Stimulated activated memory B cell treated with anti-CD40 and anti-IgM and Interleukin-4, amounts not matched to agents 10 μg/mL and 1 μg/mL and 100 μg/mL, for 72 hours (primary cell): ENCODE data around the gene MAD1L1.

Source experiments
- ATAC-seq: fragments of 150-1000 bp; cut with Tn5 transposase; 2 replicates; pipeline ENCODE4 v1.10.0; 2021
- H3K27ac Mint-ChIP-seq: one replicate; pipeline ENCODE4 v1.8.0; 2022; ENCODE audit warnings: mild to moderate bottlenecking, mixed read lengths
- H3K27me3 Mint-ChIP-seq: one replicate; pipeline ENCODE4 v1.8.0; 2022; ENCODE audit warnings: mixed read lengths
- H3K36me3 Mint-ChIP-seq: one replicate; pipeline ENCODE4 v1.8.0; 2022; ENCODE audit warnings: mixed read lengths
- H3K4me1 Mint-ChIP-seq: one replicate; pipeline ENCODE4 v1.8.0; 2022; ENCODE audit warnings: mixed read lengths
- H3K4me3 Mint-ChIP-seq: one replicate; pipeline ENCODE4 v1.8.0; 2022; ENCODE audit warnings: mild to moderate bottlenecking, moderate library complexity, mixed read lengths
- H3K9me3 Mint-ChIP-seq: one replicate; pipeline ENCODE4 v1.8.0; 2022; ENCODE audit warnings: mixed read lengths

The MAD1L1 gene

DNA sequence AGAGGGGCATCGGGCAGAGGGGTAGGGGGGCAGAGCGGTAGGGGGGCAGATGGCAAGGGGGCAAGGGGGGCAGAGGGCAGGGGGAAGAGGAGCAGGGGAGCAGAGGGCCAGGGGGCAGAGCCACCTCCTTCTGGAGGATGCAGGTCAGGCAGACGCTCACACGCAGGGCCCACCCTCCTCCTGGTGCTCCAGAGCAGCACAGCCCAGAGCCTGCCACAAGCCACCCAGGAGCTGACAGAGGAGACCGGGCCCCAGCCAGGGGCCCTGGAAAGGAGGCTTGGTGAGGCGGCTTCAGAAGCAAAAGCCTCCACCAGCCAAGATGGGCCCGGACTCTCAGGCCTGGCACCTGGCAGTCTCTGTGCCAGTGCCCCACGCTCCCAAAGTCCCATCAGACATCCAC is 13.1 kb downstream of the MAD1L1 start:
- H3K4me1 Mint-ChIP-seq: no peaks in the 10 kb centered on the region
- no peak overlapping the region for H3K27ac Mint-ChIP-seq
- ATAC-seq: no peak
- no peaks in the 10 kb centered on the region for H3K9me3 Mint-ChIP-seq
- H3K27me3 Mint-ChIP-seq: no peaks in the 10 kb centered on the region
- H3K36me3 Mint-ChIP-seq: peaks cover 84% of the 10 kb centered on the region
- H3K4me3 Mint-ChIP-seq: no peak overlapping the region

GRCh38 chr7:2219136-2219535 is 13.6 kb downstream of the MAD1L1 start:
- Mint-ChIP-seq H3K27me3 (no peaks in the 10 kb centered on the region), H3K36me3 (peaks cover 81% of the 10 kb centered on the region), H3K4me1 (no peaks in the 10 kb centered on the region), H3K9me3 (no peaks in the 10 kb centered on the region), H3K27ac (no peak overlapping the region), H3K4me3 (no peak overlapping the region)
- ATAC-seq: no peak

DNA sequence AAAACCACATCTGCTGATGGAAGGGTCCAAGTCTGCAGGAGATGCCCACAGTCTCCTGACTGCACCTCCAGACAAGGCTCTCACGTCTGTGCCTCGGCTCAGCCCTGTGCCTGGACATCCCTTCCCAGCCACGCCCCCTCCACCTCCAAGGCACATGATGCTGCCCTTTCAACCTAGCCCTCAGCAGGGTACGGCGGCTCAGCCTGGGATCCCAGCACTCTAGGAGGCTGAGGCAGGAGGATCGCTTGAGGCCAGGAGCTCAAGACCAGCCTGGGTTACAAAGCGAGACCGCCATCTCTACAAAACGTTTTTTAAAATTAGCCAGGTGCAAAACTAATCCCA is 14.3 kb downstream of the MAD1L1 start:
- H3K36me3 Mint-ChIP-seq: peaks cover 84% of the 10 kb centered on the region
- no peak overlapping the region for H3K27ac Mint-ChIP-seq
- ATAC-seq: no peak
- H3K27me3 Mint-ChIP-seq: no peaks in the 10 kb centered on the region
- H3K4me3 Mint-ChIP-seq: no peak overlapping the region
- H3K9me3 Mint-ChIP-seq: no peaks in the 10 kb centered on the region
- no peaks in the 10 kb centered on the region for H3K4me1 Mint-ChIP-seq

DNA sequence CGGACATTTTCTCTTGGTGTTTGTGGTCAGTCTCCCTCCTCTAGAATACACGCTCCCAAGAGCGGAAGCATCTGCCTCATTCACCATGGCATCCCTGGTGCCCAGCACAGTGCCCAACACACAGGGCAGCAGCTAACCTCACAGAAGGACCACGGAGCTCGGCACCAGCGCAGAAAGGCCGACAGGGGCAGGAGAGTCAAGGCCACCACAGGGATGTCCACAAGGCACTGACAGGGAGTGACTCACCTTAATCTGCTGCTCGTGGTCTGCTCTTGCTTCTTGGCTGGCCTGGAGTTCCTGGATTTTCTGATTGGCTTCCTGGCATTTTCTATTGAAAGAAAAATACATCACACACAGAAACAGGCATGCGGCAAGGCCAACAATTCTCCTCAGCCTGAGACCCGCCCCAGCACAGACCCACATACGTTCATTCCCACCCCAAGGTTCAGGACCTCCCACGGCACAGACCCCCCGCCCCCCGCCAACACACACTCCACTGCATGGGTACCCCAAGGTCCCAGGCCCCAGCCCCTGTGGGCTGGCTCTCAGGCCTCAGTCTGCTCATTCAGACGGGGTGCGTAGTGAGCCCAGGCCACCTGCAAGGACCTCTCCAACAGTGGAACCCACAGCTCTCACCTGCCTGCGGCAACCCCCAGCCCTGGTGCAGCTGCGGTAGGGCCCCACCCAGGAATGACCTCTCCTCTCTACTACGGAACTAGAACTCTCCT is 14.9 kb downstream of the MAD1L1 start:
- no peak overlapping the region for H3K27ac Mint-ChIP-seq
- no peaks in the 10 kb centered on the region for H3K27me3 Mint-ChIP-seq
- no peaks in the 10 kb centered on the region for H3K4me1 Mint-ChIP-seq
- H3K36me3 Mint-ChIP-seq: peaks cover 85% of the 10 kb centered on the region
- no peak for ATAC-seq
- H3K4me3 Mint-ChIP-seq: no peak overlapping the region
- H3K9me3 Mint-ChIP-seq: no peaks in the 10 kb centered on the region

- no peak overlapping the region for H3K4me3 Mint-ChIP-seq
- no peak for ATAC-seq
- H3K4me1 Mint-ChIP-seq: no peaks in the 10 kb centered on the region
- H3K9me3 Mint-ChIP-seq: no peaks in the 10 kb centered on the region
- no peak overlapping the region for H3K27ac Mint-ChIP-seq
- peaks cover 85% of the 10 kb centered on the region for H3K36me3 Mint-ChIP-seq
- H3K27me3 Mint-ChIP-seq: no peaks in the 10 kb centered on the region
Measured at GRCh38 chr7:2217206-2217605, 15.5 kb downstream of the MAD1L1 start.

DNA sequence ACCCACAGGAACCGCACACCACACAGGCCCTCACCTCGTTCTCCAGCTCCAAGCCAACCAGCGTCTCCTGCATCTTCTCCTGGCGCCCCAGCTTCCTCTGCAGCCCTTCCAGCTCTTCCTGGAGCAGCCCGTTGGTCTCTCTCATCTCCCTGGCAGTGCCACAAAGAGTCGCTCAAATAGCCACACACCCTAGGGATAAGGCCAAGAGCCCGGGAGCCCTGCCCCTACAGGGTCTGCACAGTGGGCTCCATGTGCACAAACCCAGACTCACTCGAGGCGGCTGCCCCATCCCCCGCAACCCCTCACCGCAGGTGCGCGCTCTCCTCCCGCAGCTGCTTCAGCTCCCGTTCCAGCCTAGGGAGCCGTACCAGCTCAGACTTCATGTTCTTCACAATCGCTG is 16.9 kb downstream of the MAD1L1 start:
- H3K4me1 Mint-ChIP-seq: peaks cover 8% of the 10 kb centered on the region
- no peaks in the 10 kb centered on the region for H3K9me3 Mint-ChIP-seq
- no peaks in the 10 kb centered on the region for H3K27me3 Mint-ChIP-seq
- ATAC-seq: no peak
- H3K27ac Mint-ChIP-seq: no peak overlapping the region
- no peak overlapping the region for H3K4me3 Mint-ChIP-seq
- peaks cover 88% of the 10 kb centered on the region for H3K36me3 Mint-ChIP-seq

DNA sequence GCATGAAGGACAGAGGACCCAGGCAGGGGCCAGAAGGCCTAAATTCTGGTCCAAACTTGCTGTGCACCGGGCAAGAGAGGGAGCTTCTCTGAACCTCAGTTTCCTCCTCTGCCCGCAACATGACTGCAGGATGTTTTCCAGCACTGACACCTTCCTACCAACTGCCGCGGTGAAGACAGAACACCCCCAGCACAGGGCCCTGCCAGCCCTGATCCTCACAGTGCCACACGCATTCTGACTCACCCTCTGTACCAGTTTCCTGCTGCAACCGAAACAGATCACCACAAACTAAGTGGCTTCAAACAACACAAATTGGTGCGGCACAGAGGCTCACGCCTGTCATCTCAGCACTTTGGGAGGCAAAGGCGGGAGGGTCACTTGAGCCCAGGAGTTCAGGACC is 18.1 kb downstream of the MAD1L1 start:
- no peaks in the 10 kb centered on the region for H3K9me3 Mint-ChIP-seq
- ATAC-seq: no peak
- no peaks in the 10 kb centered on the region for H3K27me3 Mint-ChIP-seq
- peaks cover 82% of the 10 kb centered on the region for H3K36me3 Mint-ChIP-seq
- no peak overlapping the region for H3K4me3 Mint-ChIP-seq
- peaks cover 20% of the 10 kb centered on the region for H3K4me1 Mint-ChIP-seq
- no peak overlapping the region for H3K27ac Mint-ChIP-seq

- Mint-ChIP-seq H3K9me3 (no peaks in the 10 kb centered on the region), H3K4me1 (peaks cover 29% of the 10 kb centered on the region), H3K27ac (no peak overlapping the region), H3K36me3 (peaks cover 78% of the 10 kb centered on the region), H3K27me3 (no peaks in the 10 kb centered on the region), H3K4me3 (no peak overlapping the region)
- no peak for ATAC-seq
Measured at GRCh38 chr7:2213551-2214215, 19.1 kb downstream of the MAD1L1 start.

DNA sequence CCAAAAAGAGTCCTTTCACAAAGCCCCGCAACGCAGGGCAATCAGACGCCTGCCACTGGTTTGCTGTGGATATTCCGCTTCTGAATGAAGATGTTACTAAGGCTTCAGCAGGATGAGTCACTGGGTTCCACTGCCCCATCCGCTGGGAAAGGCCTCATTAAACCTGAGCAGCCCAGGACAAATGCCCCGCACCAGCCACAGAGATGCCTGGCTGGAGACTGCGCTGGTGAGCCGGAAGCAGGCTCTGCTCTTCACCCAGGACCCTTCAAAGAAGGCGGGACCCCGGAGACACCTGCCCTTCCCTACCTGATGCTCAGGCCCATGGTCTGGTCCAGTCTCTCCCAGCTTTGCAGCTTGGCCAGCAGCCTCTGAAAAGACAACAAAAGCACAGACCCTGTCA is 19.8 kb downstream of the MAD1L1 start:
- ATAC-seq: no peak
- Mint-ChIP-seq H3K36me3 (peaks cover 77% of the 10 kb centered on the region), H3K27me3 (no peaks in the 10 kb centered on the region), H3K4me1 (peaks cover 37% of the 10 kb centered on the region), H3K4me3 (no peak overlapping the region), H3K27ac (peak overlapping the region; percentile 3), H3K9me3 (no peaks in the 10 kb centered on the region)

DNA sequence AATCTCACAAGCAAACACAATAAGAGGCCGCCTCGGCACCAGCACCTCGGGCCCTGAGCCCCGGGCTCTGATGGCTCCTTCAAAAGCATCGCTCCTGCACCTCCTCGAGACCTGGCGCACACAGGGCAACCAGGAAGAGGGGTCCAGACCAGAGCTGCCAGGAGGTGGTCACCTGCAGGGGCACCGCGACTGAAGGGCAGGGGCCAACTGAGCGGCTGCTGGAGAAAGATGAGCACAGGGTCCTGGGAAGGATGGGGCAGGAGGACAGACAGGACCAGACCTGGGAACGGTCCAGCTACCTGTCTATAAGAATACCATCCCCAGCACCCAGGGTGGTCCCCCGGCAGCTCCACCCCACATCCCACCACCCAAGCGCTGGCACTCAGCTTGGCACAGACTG is 20.8 kb downstream of the MAD1L1 start:
- Mint-ChIP-seq H3K27ac (peak overlapping the region; percentile 93), H3K4me1 (peaks cover 45% of the 10 kb centered on the region), H3K9me3 (no peaks in the 10 kb centered on the region), H3K36me3 (peaks cover 77% of the 10 kb centered on the region), H3K4me3 (no peak overlapping the region), H3K27me3 (no peaks in the 10 kb centered on the region)
- no peak for ATAC-seq

DNA sequence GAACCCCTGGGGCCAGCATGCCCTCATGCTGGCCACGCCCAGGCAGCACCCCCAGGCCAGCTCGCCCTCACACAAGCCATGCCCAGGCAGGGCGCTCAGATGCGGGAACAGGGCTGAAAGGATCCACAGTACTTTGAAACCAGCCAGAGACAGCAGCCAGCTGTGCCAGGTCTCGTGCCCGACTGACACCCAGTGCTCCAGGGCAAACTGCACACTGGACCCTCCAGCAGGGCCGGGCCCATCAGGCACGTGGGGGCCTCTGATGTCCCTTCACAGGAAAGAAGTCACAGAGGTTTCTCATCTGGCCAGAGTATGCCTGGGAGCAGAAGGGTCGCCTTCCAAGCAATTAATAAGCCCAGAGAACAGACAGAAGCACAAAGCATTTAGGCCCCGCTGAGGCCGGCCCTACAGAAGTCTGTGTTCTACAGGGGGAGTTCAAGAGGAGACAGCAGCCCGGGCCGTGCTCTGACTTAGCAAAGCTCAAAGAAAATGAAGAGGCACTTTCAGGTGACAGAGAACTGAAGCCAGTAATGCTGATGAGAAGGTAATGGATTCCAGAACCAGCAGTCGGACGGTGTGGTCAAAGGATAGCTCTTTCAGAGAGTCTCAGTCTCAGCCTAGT is 21.4 kb downstream of the MAD1L1 start:
- H3K27ac Mint-ChIP-seq: peak overlapping the region; percentile 93
- H3K36me3 Mint-ChIP-seq: peaks cover 71% of the 10 kb centered on the region

GRCh38 chr7:2210551-2211258 is 22.0 kb downstream of the MAD1L1 start:
- ATAC-seq: no peak
- no peak overlapping the region for H3K4me3 Mint-ChIP-seq
- no peaks in the 10 kb centered on the region for H3K9me3 Mint-ChIP-seq
- peak overlapping the region; percentile 93 for H3K27ac Mint-ChIP-seq
- no peaks in the 10 kb centered on the region for H3K27me3 Mint-ChIP-seq
- peaks cover 67% of the 10 kb centered on the region for H3K36me3 Mint-ChIP-seq
- peaks cover 45% of the 10 kb centered on the region for H3K4me1 Mint-ChIP-seq

More for the DNA sequence above, 21.4 kb downstream of the MAD1L1 start:
- Mint-ChIP-seq H3K4me1 (peaks cover 45% of the 10 kb centered on the region), H3K4me3 (no peak overlapping the region), H3K27me3 (no peaks in the 10 kb centered on the region), H3K9me3 (no peaks in the 10 kb centered on the region)
- no peak for ATAC-seq

DNA sequence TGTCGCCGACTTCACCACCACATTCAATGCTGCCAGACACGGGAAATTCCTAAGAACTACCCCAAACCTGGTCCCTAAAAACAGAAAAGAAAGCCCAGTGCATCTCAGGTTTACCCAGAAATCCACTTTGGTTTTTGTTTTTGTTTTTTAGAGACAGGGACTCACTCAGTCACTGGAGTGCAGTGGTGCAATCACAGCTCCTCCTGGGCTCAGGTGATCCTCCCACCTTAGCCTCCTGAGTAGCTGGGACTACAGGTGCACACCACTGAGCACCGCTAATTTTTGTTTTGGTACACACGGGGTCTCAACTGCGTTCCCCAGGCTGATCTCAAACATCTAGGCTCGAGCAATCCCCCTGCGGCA is 22.8 kb downstream of the MAD1L1 start:
- no peaks in the 10 kb centered on the region for H3K27me3 Mint-ChIP-seq
- ATAC-seq: no peak
- H3K4me1 Mint-ChIP-seq: peaks cover 45% of the 10 kb centered on the region
- H3K9me3 Mint-ChIP-seq: no peaks in the 10 kb centered on the region
- peak overlapping the region; percentile 93 for H3K27ac Mint-ChIP-seq
- H3K4me3 Mint-ChIP-seq: no peak overlapping the region
- peaks cover 68% of the 10 kb centered on the region for H3K36me3 Mint-ChIP-seq

DNA sequence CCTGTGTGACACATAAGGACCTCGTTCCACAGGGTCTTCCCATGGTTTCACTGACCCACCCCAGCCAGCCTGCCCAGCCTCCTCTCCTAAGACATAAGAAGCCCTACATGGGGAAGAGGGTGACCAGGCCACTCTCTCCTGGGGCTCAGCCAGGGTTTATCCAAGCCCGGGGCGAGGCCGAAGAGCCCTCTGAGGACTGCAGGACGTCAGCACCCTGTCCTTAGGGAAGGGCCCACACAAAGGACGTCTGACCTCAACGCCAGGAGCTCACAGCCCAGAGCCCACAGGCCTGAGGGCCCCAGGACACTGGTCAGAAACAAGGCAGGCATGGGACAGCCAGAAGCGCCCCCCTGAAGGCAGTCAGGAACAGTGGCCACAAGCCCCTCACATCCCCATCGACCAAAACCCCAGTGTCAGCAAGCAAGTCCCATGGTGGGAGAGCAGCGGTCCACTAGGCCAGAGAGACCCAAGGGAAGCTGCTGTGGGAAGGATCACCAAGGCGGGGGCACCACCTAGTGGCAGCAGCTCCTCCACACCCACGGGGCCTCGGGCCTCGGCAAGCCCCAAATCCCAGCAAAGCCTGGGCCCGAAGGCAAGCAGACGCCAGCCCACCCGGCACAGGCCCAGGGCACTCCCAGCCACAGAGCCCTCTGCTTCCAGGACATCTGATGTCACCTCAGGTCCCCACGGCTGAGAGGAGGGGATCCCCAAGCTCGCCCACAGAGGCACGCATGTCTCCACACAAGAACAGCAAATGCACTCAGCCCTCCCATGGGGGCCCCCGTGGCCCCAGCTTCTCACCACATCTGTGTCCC is 23.4 kb downstream of the MAD1L1 start:
- Mint-ChIP-seq H3K9me3 (no peaks in the 10 kb centered on the region), H3K27ac (peak overlapping the region; percentile 93), H3K4me1 (peaks cover 50% of the 10 kb centered on the region), H3K27me3 (no peaks in the 10 kb centered on the region), H3K4me3 (peak overlapping the region; percentile 18), H3K36me3 (peaks cover 74% of the 10 kb centered on the region)
- peak; percentile 94 for ATAC-seq

DNA sequence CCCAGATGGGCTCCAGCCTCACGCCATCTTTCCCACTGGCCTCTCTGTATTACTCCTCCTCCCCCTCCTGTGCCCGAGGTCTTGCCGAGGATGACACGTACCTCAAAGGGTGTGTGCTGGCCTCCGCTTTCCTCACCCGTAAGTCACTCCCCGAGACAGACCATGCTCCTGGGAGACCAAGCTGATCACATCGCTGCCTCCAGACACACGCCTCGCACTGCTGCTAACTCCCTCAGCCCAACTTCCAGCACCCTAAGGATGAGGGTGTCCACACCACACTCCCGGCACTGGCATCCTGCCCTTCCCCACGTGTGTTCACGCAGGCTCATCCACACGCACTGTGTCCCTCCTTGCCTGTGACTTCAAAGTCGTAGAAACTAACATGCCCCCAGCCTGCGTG is 24.0 kb downstream of the MAD1L1 start:
- Mint-ChIP-seq H3K27ac (peak overlapping the region; percentile 93), H3K9me3 (no peaks in the 10 kb centered on the region), H3K27me3 (no peaks in the 10 kb centered on the region), H3K4me1 (peaks cover 56% of the 10 kb centered on the region), H3K4me3 (no peak overlapping the region), H3K36me3 (peaks cover 73% of the 10 kb centered on the region)
- ATAC-seq: no peak
